NT2/D1 (cell line): Measurements from ENCODE around the gene RADIL.

ENCODE experiments used
- DNase-seq: peaks from one replicate; pipeline ENCODE4 v3.0.0-alpha.2; 2011; ENCODE audit warnings: low read depth, low spot score
- H3K27me3 ChIP-seq: 2 replicates; pipeline ENCODE4 v1.6.0; 2011; ENCODE audit warnings: mild to moderate bottlenecking; ENCODE audit not compliant: insufficient read length, insufficient read depth
- H3K36me3 ChIP-seq: 2 replicates; pipeline ENCODE4 v1.6.1; 2011; ENCODE audit warnings: mild to moderate bottlenecking, low read length, mixed read lengths; ENCODE audit not compliant: insufficient read depth, insufficient read length
- H3K4me1 ChIP-seq: 2 replicates; pipeline ENCODE4 v1.5.1; 2011; ENCODE audit not compliant: insufficient read depth, insufficient read length
- H3K4me3 ChIP-seq: 2 replicates; pipeline ENCODE4 v1.5.1; 2011; ENCODE audit warnings: low read depth; ENCODE audit not compliant: insufficient read length
- H3K9ac ChIP-seq: 2 replicates; pipeline ENCODE4 v1.6.0; 2011; ENCODE audit warnings: low read depth; ENCODE audit not compliant: insufficient read length
- H3K9me3 ChIP-seq: 2 replicates; pipeline ENCODE4 v1.5.1; 2011; ENCODE audit warnings: mild to moderate bottlenecking, low read length; ENCODE audit not compliant: insufficient read depth
- SUZ12 ChIP-seq: IDR thresholded peaks from 2 replicates; pipeline ENCODE4 v1.6.1; 2011; ENCODE audit not compliant: insufficient read length, insufficient read depth; ENCODE audit errors: extremely low read depth
- YY1 ChIP-seq: IDR thresholded peaks from 2 replicates; pipeline ENCODE4 v1.6.1; 2011; ENCODE audit not compliant: insufficient read length, insufficient read depth
- ZNF274 ChIP-seq: IDR thresholded peaks from 2 replicates; pipeline ENCODE4 v1.6.1; 2011; ENCODE audit warnings: mild to moderate bottlenecking, low read depth, low read length

The RADIL gene

DNA sequence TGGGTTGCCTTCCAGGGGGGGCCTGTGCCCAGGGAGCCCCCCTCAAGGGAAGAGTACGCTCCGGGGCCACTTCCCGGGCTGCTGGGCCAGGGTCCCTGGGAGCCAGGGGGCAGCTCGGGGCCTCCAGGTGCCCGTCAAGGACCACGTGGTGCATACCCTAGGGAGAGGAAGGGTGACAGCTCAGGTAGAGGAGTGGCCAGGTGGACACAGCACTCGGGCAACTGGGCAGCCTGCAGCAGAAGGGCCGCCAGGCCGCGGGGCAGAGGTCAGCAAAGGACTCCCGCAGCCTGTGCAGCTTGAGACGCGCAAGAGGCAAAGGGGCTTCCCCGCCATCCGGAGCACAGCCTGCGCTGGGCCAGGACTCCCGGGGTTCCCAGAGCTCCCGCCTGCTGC, 81.7 kb downstream of the RADIL start:
- Histone ChIP-seq H3K36me3 (peaks cover 8% of the 10 kb centered on the region), H3K27me3 (no peaks in the 10 kb centered on the region), H3K4me1 (peaks cover 13% of the 10 kb centered on the region), H3K9ac (no peak overlapping the region), H3K4me3 (no peak overlapping the region), H3K9me3 (no peaks in the 10 kb centered on the region)
- DNase-seq: no peak
- TF ChIP-seq SUZ12 (no peak), YY1 (no peak), ZNF274 (no peak)

DNA sequence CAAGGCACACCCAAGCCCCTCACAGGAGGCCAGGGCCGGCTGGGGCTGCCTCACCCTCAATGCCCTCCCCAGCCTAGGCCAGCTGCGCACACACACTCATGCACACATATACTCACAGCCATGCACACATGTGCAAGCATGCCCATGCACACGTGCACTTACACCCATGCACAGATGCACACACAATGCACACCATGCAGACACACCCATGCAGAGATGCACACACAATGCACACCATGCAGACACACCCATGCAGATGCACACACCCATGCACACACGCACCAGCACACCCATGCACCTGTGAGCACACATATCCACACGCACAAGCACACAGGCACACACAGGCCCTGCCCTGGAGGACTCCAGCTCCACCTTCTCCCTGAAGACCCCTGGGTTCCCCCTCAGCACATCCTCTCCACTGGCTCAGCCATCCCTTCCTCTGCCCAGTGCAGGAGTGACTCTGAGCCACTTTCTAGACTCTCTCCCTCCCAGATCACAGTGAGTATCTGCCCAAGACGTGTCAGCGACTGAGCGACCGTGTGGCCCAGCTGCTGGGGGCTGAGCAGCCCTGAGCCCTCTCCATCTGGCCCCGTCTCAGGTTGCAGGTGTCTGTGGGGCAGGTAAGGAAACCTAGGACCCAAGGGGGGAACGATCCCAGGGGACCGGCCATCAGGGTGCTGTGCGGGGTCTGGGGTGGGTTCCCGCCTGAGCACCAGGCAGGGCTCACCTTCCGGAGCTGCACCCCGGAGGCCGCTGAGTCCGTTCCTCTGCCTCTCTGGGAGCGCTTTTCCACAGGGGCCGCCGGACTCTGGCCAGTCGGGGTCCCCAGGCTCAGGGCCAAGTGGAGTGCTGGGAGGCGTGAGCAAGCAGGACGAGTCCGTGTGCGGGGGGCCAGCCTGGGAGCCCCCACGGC, 82.3 kb downstream of the RADIL start:
- peaks cover 4% of the 10 kb centered on the region for H3K36me3 ChIP-seq
- H3K9me3 ChIP-seq: no peaks in the 10 kb centered on the region
- TF ChIP-seq YY1 (no peak), ZNF274 (no peak), SUZ12 (no peak)
- no peak for DNase-seq
- H3K27me3 ChIP-seq: no peaks in the 10 kb centered on the region
- H3K9ac ChIP-seq: no peak overlapping the region
- no peak overlapping the region for H3K4me3 ChIP-seq
- H3K4me1 ChIP-seq: peaks cover 13% of the 10 kb centered on the region

DNA sequence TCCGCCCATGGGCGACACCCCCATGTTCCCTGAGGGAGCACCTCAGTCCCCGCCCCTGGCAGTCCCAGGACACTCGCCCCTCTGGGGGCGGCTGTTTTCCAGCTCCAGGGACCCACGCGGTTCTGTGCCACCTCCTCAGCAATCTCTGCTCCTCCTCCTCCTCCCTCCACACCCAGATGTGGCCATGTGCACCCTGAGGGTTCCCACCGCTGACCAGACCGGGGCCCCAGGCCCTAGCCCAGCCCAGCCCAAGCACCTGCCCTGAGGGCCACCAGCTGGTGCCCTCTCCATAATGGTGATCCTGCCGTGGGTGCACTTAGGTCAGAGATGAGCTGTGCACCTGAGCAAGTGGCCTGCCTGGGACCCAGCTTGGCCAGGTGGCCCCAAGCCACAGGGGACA, 83.0 kb downstream of the RADIL start:
- TF ChIP-seq YY1 (no peak), SUZ12 (no peak), ZNF274 (no peak)
- Histone ChIP-seq H3K9ac (no peak overlapping the region), H3K36me3 (peaks cover 4% of the 10 kb centered on the region), H3K9me3 (no peaks in the 10 kb centered on the region), H3K4me1 (peaks cover 10% of the 10 kb centered on the region), H3K4me3 (no peak overlapping the region), H3K27me3 (no peaks in the 10 kb centered on the region)
- DNase-seq: no peak

DNA sequence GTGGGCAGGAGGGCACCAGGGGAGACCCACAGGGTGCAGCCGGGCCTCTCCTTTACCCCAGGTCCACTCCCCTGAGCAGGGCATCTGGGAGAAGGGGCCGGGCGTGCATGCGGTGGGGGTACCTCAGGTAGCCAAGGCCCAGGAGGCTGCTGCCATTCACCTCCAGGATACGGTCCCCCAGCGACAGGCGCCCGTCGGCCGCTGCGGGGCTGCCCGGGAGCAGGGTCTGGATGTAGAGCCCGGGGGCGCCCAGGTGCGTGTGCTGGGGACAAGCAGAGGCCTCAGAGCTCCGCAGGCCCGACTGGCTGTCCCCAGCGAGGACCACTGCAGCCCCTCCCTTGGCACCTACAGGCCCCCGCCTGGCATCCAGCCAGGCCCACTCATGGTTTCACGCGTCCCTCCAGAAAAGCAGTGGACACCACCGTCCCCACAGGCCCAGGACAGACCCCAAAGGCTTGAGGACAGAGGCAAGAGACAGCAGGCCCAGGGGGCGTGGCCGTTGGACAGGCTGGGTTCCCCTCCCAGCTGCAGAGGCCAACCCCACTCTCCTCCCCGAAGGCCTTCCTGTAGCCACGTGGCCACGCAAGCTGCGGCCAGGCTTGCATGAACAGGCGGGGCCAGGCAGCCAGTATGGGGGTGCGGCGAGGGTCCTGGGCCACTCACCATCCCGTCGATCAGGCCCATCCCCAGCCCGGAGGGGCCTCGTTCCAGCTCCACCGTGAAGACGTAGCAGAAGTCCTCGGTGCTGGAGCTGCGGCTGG, 83.8 kb downstream of the RADIL start:
- no peak overlapping the region for H3K4me3 ChIP-seq
- H3K4me1 ChIP-seq: peaks cover 11% of the 10 kb centered on the region
- H3K9ac ChIP-seq: no peak overlapping the region
- peaks cover 7% of the 10 kb centered on the region for H3K36me3 ChIP-seq
- no peak for TF ChIP-seq SUZ12
- TF ChIP-seq ZNF274: no peak
- TF ChIP-seq YY1: no peak
- H3K9me3 ChIP-seq: no peaks in the 10 kb centered on the region
- no peaks in the 10 kb centered on the region for H3K27me3 ChIP-seq
- no peak for DNase-seq

DNA sequence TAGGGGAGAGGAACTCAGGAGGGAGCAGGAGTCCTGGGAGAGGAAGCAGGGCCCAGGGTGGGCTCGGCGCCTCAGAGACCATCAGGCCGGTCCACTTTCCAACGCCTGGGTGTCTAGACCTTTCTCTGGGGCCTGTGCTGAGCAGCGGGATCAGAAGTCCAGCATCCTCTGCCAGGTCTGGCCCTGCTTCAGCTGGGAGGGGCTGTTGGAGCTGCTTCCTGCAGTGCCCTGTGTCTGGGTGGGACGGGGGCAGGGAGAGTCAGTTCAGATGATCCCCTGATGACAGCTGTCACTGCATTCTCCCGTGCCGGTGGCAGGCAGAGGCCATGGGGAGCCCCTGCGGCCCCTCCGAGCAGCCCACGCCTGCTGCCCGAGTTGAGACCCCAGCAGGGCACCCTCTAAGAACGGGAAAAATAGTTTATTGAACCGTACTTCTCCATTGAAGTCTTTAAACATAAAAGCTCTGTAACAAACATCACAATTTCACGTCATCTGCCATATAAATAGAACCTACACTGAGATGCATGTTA, 84.7 kb downstream of the RADIL start:
- DNase-seq: no peak

DNA sequence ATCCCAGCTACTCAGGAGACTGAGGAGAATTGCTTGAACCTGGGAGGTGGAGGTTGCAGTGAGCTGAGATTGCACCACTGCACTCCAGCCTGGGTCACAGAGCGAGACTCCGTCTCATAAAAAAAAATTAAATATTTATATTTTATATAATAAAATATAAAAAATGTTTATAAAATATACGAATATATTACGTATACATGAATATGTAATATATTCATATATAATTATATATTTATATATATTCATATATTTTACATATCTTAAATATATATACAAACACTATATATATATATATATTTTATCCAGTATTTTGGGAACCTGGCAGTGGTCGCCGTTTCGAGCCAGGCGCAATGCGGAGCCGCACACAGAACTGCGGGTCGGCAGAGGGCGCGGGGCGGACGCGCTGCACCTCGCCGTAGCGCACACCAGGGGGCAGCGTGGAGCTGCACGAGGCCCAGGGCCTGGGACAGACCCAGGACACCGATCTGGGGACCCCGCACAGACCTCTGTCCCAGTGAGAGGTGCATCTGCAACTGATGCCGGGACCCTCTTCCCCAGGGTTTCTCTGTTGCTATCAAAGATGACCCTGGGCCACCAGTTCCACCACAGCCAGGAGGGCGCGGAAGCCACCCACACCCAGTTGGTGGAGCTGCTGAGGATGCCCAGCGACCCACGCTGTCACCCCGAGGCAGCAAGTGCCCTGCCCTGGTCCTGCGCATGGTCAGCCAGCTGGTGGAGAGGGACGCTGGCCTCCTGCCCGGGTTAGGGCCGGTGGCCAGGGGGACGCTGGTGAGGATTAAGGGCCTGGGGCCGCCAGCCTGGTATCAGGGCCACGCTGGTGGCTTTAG, 85.4 kb downstream of the RADIL start:
- H3K36me3 ChIP-seq: peaks cover 15% of the 10 kb centered on the region
- H3K9ac ChIP-seq: peak overlapping the region; percentile 9

More for the DNA sequence above, 84.7 kb downstream of the RADIL start:
- Histone ChIP-seq H3K9ac (peak overlapping the region; percentile 9), H3K4me1 (peaks cover 9% of the 10 kb centered on the region), H3K4me3 (no peak overlapping the region), H3K36me3 (peaks cover 10% of the 10 kb centered on the region), H3K27me3 (no peaks in the 10 kb centered on the region), H3K9me3 (peaks cover 1% of the 10 kb centered on the region; the same call in 1 of the 2 replicates)
- TF ChIP-seq YY1 (no peak), ZNF274 (no peak), SUZ12 (no peak)

More for the DNA sequence above, 85.4 kb downstream of the RADIL start:
- no peak overlapping the region for H3K4me3 ChIP-seq
- H3K27me3 ChIP-seq: no peaks in the 10 kb centered on the region
- no peak for TF ChIP-seq YY1
- no peak for TF ChIP-seq ZNF274
- no peak for TF ChIP-seq SUZ12
- peak; percentile 54 for DNase-seq
- H3K9me3 ChIP-seq: peaks cover 8% of the 10 kb centered on the region; the same call in 1 of the 2 replicates
- peaks cover 9% of the 10 kb centered on the region for H3K4me1 ChIP-seq
